ENCODE data around the gene ATG5.
A peak's percentile ranks its signal among the peaks of the same experiment; 100 is the strongest.
"Not testable (repeated sequence)": the region's sequence is repeated elsewhere in the genome, so short reads cannot be mapped to it uniquely, and the experiment has no call there.

Gene ATG5

GRCh38 chr6:106256201-106256968 is 69.2 kb downstream of the ATG5 start:
- DNase-seq, result no peak

GRCh38 chr6:106255306-106255705 is 70.3 kb downstream of the ATG5 start:
- DNase-seq, result no peak

GRCh38 chr6:106254636-106255035 is 70.9 kb downstream of the ATG5 start:
- peak in 1 of 2 experiments; percentile 2 for DNase-seq

GRCh38 chr6:106253731-106254130 is 71.8 kb downstream of the ATG5 start:
- no peak for DNase-seq

- DNase-seq, result no peak
These were observed 72.4 kb downstream of the ATG5 start for GRCh38 chr6:106253172-106253571.

- DNase-seq, result no peak
These were observed 72.9 kb downstream of the ATG5 start for GRCh38 chr6:106252687-106253086.

- not testable (repeated sequence) for DNase-seq
These were observed 73.9 kb downstream of the ATG5 start for GRCh38 chr6:106251531-106252255.

- no peak for DNase-seq
These were observed 74.6 kb downstream of the ATG5 start for GRCh38 chr6:106250953-106251352.

GRCh38 chr6:106249658-106250057 is 75.9 kb downstream of the ATG5 start:
- DNase-seq, result no peak

- DNase-seq, result no peak
These were observed 77.8 kb downstream of the ATG5 start for GRCh38 chr6:106247733-106248132.

- DNase-seq, result no peak
These were observed 78.3 kb downstream of the ATG5 start for GRCh38 chr6:106247293-106247692.

GRCh38 chr6:106244931-106245330 is 80.6 kb downstream of the ATG5 start:
- DNase-seq, result no peak

GRCh38 chr6:106244521-106244920 is 81.0 kb downstream of the ATG5 start:
- DNase-seq, result no peak

- DNase-seq, result no peak
These were observed 82.3 kb downstream of the ATG5 start for GRCh38 chr6:106243261-106243660.

- no peak for DNase-seq
These were observed 84.1 kb downstream of the ATG5 start for GRCh38 chr6:106241498-106241897.

GRCh38 chr6:106237286-106237685 is 88.3 kb downstream of the ATG5 start:
- no peak for DNase-seq

- not testable (repeated sequence) for DNase-seq
These were observed 95.6 kb downstream of the ATG5 start for GRCh38 chr6:106229876-106230445.

GRCh38 chr6:106227612-106228507 is 97.7 kb downstream of the ATG5 start:
- no peak for DNase-seq

GRCh38 chr6:106226676-106227075 is 98.9 kb downstream of the ATG5 start:
- no peak for DNase-seq

- DNase-seq, result no peak
These were observed 100.0 kb downstream of the ATG5 start for GRCh38 chr6:106225581-106225980.

GRCh38 chr6:106223300-106223930 is 102.1 kb downstream of the ATG5 start:
- peak; percentile 10 to 62 for DNase-seq

- DNase-seq, result no peak
These were observed 105.1 kb downstream of the ATG5 start for GRCh38 chr6:106220485-106220884.
